ENCODE measurements around the gene ZBTB16.
A peak's percentile ranks its signal among the peaks of the same experiment; 100 is the strongest.

ZBTB16 gene

GRCh38 chr11:114040706-114041211, 18.8 kb upstream of the ZBTB16 start (continued):
- TF ChIP-seq ZNF18 (tag by site-specific recombination; IDR thresholded peaks at IDR 0.05), result peak; percentile 48; the same call in 1 of the 2 replicates
- peak; percentile 38; the same call in 1 of the 2 replicates for TF ChIP-seq ZBTB8A (tag by site-specific recombination; IDR thresholded peaks at IDR 0.05)
- TF ChIP-seq ZNF561 (tag by site-specific recombination; IDR thresholded peaks at IDR 0.05; ENCODE audit: borderline replicate concordance), result 0 out of 2 replicates have a peak, but pooled peaks have one; percentile 63
- no peak for TF ChIP-seq ZNF701 (tag by site-specific recombination; IDR thresholded peaks at IDR 0.05)
- peak; percentile 68; the same call in 1 of the 2 replicates for TF ChIP-seq ZNF843 (tag by site-specific recombination; IDR thresholded peaks at IDR 0.05)
- TF ChIP-seq ZSCAN4 (tag by site-specific recombination; IDR thresholded peaks at IDR 0.05), result no peak
- TF ChIP-seq ZNF324 (tag by site-specific recombination; IDR thresholded peaks at IDR 0.05), result no peak
- no peak for TF ChIP-seq ZBTB7A (tag by site-specific recombination; IDR thresholded peaks at IDR 0.05; ENCODE audit: low read depth)
- peak; percentile 71 for TF ChIP-seq ZEB2 (tag by site-specific recombination; IDR thresholded peaks at IDR 0.05)
- no peak for TF ChIP-seq ZFP37 (tag by site-specific recombination; IDR thresholded peaks at IDR 0.05)
- no peak for TF ChIP-seq PRDM1 (tag by site-specific recombination; IDR thresholded peaks at IDR 0.05)
- TF ChIP-seq ZNF449 (tag by site-specific recombination; IDR thresholded peaks at IDR 0.05), result 0 out of 2 replicates have a peak, but pooled peaks have one; percentile 26
- TF ChIP-seq CTCF (tag by site-specific recombination; IDR thresholded peaks at IDR 0.05), result no peak
- no peak for TF ChIP-seq ZFP3 (tag by site-specific recombination; IDR thresholded peaks at IDR 0.05; ENCODE audit: low read depth)
- TF ChIP-seq ZBTB48 (tag by site-specific recombination; IDR thresholded peaks at IDR 0.05), result peak; percentile 64; the same call in 1 of the 2 replicates
- peak; percentile 63 for TF ChIP-seq PATZ1 (tag by site-specific recombination; IDR thresholded peaks at IDR 0.05)
- no peak for TF ChIP-seq ZNF146 (tag by site-specific recombination; IDR thresholded peaks at IDR 0.05)
- peak; percentile 61; the same call in 1 of the 2 replicates for TF ChIP-seq BCL11A (tag by site-specific recombination; IDR thresholded peaks at IDR 0.05; ENCODE audit: low read depth)
- TF ChIP-seq MZF1 (tag by site-specific recombination; IDR thresholded peaks at IDR 0.05; ENCODE audit: borderline replicate concordance), result peak; percentile 79; the same call in 1 of the 2 replicates
- TF ChIP-seq TSHZ1 (tag by site-specific recombination; IDR thresholded peaks at IDR 0.05; ENCODE audit: borderline replicate concordance), result 0 out of 2 replicates have a peak, but pooled peaks have one; percentile 32
- no peak; the same call in 1 of the 2 replicates for TF ChIP-seq ZIC2 (tag by site-specific recombination; IDR thresholded peaks at IDR 0.05)
- TF ChIP-seq FEZF1 (tag by site-specific recombination; IDR thresholded peaks at IDR 0.05), result peak; percentile 60
- TF ChIP-seq KLF10 (tag by site-specific recombination; IDR thresholded peaks at IDR 0.05), result peak; percentile 48
- TF ChIP-seq ZNF747 (tag by site-specific recombination; IDR thresholded peaks at IDR 0.05), result no peak
- TF ChIP-seq KLF9 (tag by site-specific recombination; IDR thresholded peaks at IDR 0.05; ENCODE audit: low read depth), result no peak
- TF ChIP-seq ZNF513 (tag by site-specific recombination; IDR thresholded peaks at IDR 0.05), result no peak
- TF ChIP-seq TRIM28 (IDR thresholded peaks at IDR 0.05; ENCODE audit: borderline replicate concordance, low read length), result peak; percentile 96

All from HEK293 (cell line).